ENCODE measurements around the gene TADA1.

TADA1 gene

GRCh38 chr1:166875734-166876539 is at the start of gene TADA1:
Gene TADA1, minus strand, starts transcription at chr1:166876264. Its CDS starts 31 bp downstream, at chr1:166876233.
- DNase-seq (ENCODE audit: low spot score): peak; percentile 98

- no peak for DNase-seq (ENCODE audit: low spot score)
Measured at GRCh38 chr1:166924823-166925541, 48.9 kb upstream of the TADA1 start.

GRCh38 chr1:166920561-166921475 is 44.8 kb upstream of the TADA1 start:
- peak; percentile 34 for DNase-seq (ENCODE audit: low spot score)

GRCh38 chr1:166918956-166919316 is 42.9 kb upstream of the TADA1 start:
- DNase-seq (ENCODE audit: low spot score): no peak

GRCh38 chr1:166918088-166918955 is 42.3 kb upstream of the TADA1 start:
- DNase-seq (ENCODE audit: low spot score): no peak

- no peak for DNase-seq (ENCODE audit: low spot score)
Measured at GRCh38 chr1:166915941-166916340, 39.9 kb upstream of the TADA1 start.

- no peak for DNase-seq (ENCODE audit: low spot score)
Measured at GRCh38 chr1:166915042-166915441, 39.0 kb upstream of the TADA1 start.

- DNase-seq (ENCODE audit: low spot score): no peak
Measured at GRCh38 chr1:166914111-166914510, 38.0 kb upstream of the TADA1 start.

GRCh38 chr1:166911624-166912023 is 35.6 kb upstream of the TADA1 start:
- no peak for DNase-seq (ENCODE audit: low spot score)

- peak; percentile 73 for DNase-seq (ENCODE audit: low spot score)
Measured at GRCh38 chr1:166910396-166910994, 34.4 kb upstream of the TADA1 start.

GRCh38 chr1:166908942-166909341 is 32.9 kb upstream of the TADA1 start:
- no peak for DNase-seq (ENCODE audit: low spot score)

GRCh38 chr1:166907763-166908162 is 31.7 kb upstream of the TADA1 start:
- DNase-seq (ENCODE audit: low spot score): no peak

GRCh38 chr1:166907051-166907450 is 31.0 kb upstream of the TADA1 start:
- no peak for DNase-seq (ENCODE audit: low spot score)

GRCh38 chr1:166906647-166907046 is 30.6 kb upstream of the TADA1 start:
- no peak for DNase-seq (ENCODE audit: low spot score)

- DNase-seq (ENCODE audit: low spot score): no peak
Measured at GRCh38 chr1:166905900-166906299, 29.8 kb upstream of the TADA1 start.

- DNase-seq (ENCODE audit: low spot score): no peak
Measured at GRCh38 chr1:166905136-166905535, 29.1 kb upstream of the TADA1 start.

- DNase-seq (ENCODE audit: low spot score): no peak
Measured at GRCh38 chr1:166903232-166903631, 27.2 kb upstream of the TADA1 start.

GRCh38 chr1:166902279-166902678 is 26.2 kb upstream of the TADA1 start:
- no peak for DNase-seq (ENCODE audit: low spot score)

- DNase-seq (ENCODE audit: low spot score): no peak
Measured at GRCh38 chr1:166900987-166901386, 24.9 kb upstream of the TADA1 start.

- no peak for DNase-seq (ENCODE audit: low spot score)
Measured at GRCh38 chr1:166899769-166900168, 23.7 kb upstream of the TADA1 start.

GRCh38 chr1:166895766-166896165 is 19.7 kb upstream of the TADA1 start:
- no peak for DNase-seq (ENCODE audit: low spot score)
